ENCODE measurements around the gene AKAIN1. TPM values are rescaled to one million over a fixed set of nuclear protein-coding genes. Genes with fewer than 3 reads are reported as not detected.

The AKAIN1 gene
- total and polyA plus RNA-seq, 2 donors (not counting 1 experiment from before 2014, with no cell fraction given) = not detected

DNA sequence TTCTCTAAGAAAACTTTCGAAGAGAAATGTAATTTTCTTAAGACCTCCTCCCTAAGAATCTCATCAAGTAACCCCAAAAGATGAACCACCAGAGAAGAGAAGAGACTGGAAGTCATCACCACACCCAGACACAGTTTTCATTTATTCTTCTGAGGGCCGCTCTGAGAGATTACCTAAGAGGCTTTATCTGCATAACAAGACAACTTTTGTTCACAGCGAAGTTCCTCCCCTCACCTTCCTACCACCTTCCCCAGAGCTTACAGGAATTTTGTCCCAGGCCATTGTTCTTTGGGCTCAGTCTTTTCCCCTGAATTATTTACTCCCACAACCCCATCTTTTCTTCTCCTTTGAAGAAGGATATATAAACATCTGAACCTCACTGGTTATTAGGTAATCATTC lies 92.8 kb downstream of the AKAIN1 start:
- WGBS (ENCODE audit: insufficient coverage) = 85% methylated on average over 3 of the region's 3 CpGs
- ATAC-seq (ENCODE audit: low read depth) (no peak), DNase-seq (no peak)
- ChIA-PET POLR2A (no interaction called here), CTCF (interaction anchor here (1.9 kb wide), 1 partner anchor 786 kb away, joined by 5 read pairs; no protein-coding TSS in a partner anchor)
- Histone ChIP-seq H3K4me1 (ENCODE audit: control insufficient read depth in 2 of 2, insufficient read depth in 2 of 2, low read length in 2 of 2) (no peaks in the 10 kb centered on the region), H3K27me3 (replicated peaks in 1 of 4; ENCODE audit: control extremely low read depth in 1 of 4, control insufficient read depth in 3 of 4, insufficient read depth in 4 of 4, low read length in 3 of 4) (no peaks in the 10 kb centered on the region), H3K9me3 (ENCODE audit: control extremely low read depth in 1 of 3, control insufficient read depth in 2 of 3, insufficient read depth in 1 of 3, low read length in 2 of 3) (no peaks in the 10 kb centered on the region), H3K9ac (ENCODE audit: low read length) (no peak overlapping the region), H3K36me3 (replicated peaks in 1 of 2; ENCODE audit: control extremely low read depth in 1 of 2, control insufficient read depth in 1 of 2, extremely low read depth in 1 of 2, insufficient read depth in 2 of 2, low read length in 1 of 2) (no peaks in the 10 kb centered on the region), H4K20me1 (ENCODE audit: control insufficient read depth, insufficient read depth, low read length, poor library complexity, severe bottlenecking) (no peaks in the 10 kb centered on the region), H3K27ac (ENCODE audit: low read length in 2 of 2) (no peak overlapping the region), H3K4me3 (ENCODE audit: control extremely low read depth in 1 of 5, extremely low read depth in 1 of 5, insufficient read depth in 1 of 5, low read depth in 2 of 5, low read length in 4 of 5) (no peak overlapping the region), H2AFZ (ENCODE audit: insufficient read depth, low read depth, low read length, poor library complexity, severe bottlenecking) (no peak overlapping the region), H3K79me2 (ENCODE audit: control insufficient read depth, insufficient read depth, low read length) (no peaks in the 10 kb centered on the region), H3K4me2 (replicated peaks; ENCODE audit: low read depth, low read length, poor library complexity, severe bottlenecking) (no peak overlapping the region)
- Mint-ChIP-seq H3K27ac (no peak overlapping the region), H3K4me3 (no peak overlapping the region), H3K4me1 (no peaks in the 10 kb centered on the region), H3K9me3 (ENCODE audit: insufficient read depth) (no peaks in the 10 kb centered on the region), H3K27me3 (peaks cover 12% of the 10 kb centered on the region)
- intact Hi-C loops (cut with micrococcal nuclease) = no loop called here
- TF ChIP-seq EZH2 (IDR thresholded peaks at IDR 0.05; ENCODE audit: borderline replicate concordance, insufficient read depth, low read depth, low read length, poor library complexity, severe bottlenecking) = no peak
- no peak for TF ChIP-seq CTCF (IDR thresholded peaks at IDR 0.05)

- Histone ChIP-seq H3K27me3 (replicated peaks in 1 of 4; ENCODE audit: control extremely low read depth in 1 of 4, control insufficient read depth in 3 of 4, insufficient read depth in 4 of 4, low read length in 3 of 4) (no peaks in the 10 kb centered on the region), H3K4me2 (replicated peaks; ENCODE audit: low read depth, low read length, poor library complexity, severe bottlenecking) (no peak overlapping the region), H4K20me1 (ENCODE audit: control insufficient read depth, insufficient read depth, low read length, poor library complexity, severe bottlenecking) (no peaks in the 10 kb centered on the region), H3K4me3 (ENCODE audit: control extremely low read depth in 1 of 5, extremely low read depth in 1 of 5, insufficient read depth in 1 of 5, low read depth in 2 of 5, low read length in 4 of 5) (no peak overlapping the region), H2AFZ (ENCODE audit: insufficient read depth, low read depth, low read length, poor library complexity, severe bottlenecking) (no peak overlapping the region), H3K4me1 (ENCODE audit: control insufficient read depth in 2 of 2, insufficient read depth in 2 of 2, low read length in 2 of 2) (no peaks in the 10 kb centered on the region), H3K79me2 (ENCODE audit: control insufficient read depth, insufficient read depth, low read length) (no peaks in the 10 kb centered on the region), H3K36me3 (replicated peaks in 1 of 2; ENCODE audit: control extremely low read depth in 1 of 2, control insufficient read depth in 1 of 2, extremely low read depth in 1 of 2, insufficient read depth in 2 of 2, low read length in 1 of 2) (no peaks in the 10 kb centered on the region), H3K9me3 (ENCODE audit: control extremely low read depth in 1 of 3, control insufficient read depth in 2 of 3, insufficient read depth in 1 of 3, low read length in 2 of 3) (no peaks in the 10 kb centered on the region), H3K27ac (ENCODE audit: low read length in 2 of 2) (no peak overlapping the region), H3K9ac (ENCODE audit: low read length) (no peak overlapping the region)
- DNase-seq (no peak), ATAC-seq (ENCODE audit: low read depth) (no peak)
- POLR2A ChIA-PET = no interaction called here
- H3K4me3 Mint-ChIP-seq = no peak overlapping the region
- TF ChIP-seq EZH2 (IDR thresholded peaks at IDR 0.05; ENCODE audit: borderline replicate concordance, insufficient read depth, low read depth, low read length, poor library complexity, severe bottlenecking) (no peak), CTCF (IDR thresholded peaks at IDR 0.05) (no peak)
- no peak overlapping the region for H3K27ac Mint-ChIP-seq
- H3K9me3 Mint-ChIP-seq (ENCODE audit: insufficient read depth) = no peaks in the 10 kb centered on the region
- CTCF ChIA-PET = interaction anchor here (1.0 to 1.9 kb wide), 2 partner anchors 9 to 787 kb away, joined by 3 to 5 read pairs; no protein-coding TSS in a partner anchor
- H3K4me1 Mint-ChIP-seq = no peaks in the 10 kb centered on the region
- intact Hi-C loops (cut with micrococcal nuclease) = no loop called here
- H3K27me3 Mint-ChIP-seq = peaks cover 12% of the 10 kb centered on the region
- WGBS (ENCODE audit: insufficient coverage) = no CpG with 5 or more reads among the region's 2 CpGs
Observed at GRCh38 chr18:5103693-5104092, 93.4 kb downstream of the AKAIN1 start.
